Body of pancreas (tissue), 4 donors: ENCODE measurements around the gene CEACAM4. TPM values are rescaled to one million over a fixed set of nuclear protein-coding genes. Genes with fewer than 3 reads are reported as not detected.
"Not testable (repeated sequence)": the region's sequence is repeated elsewhere in the genome, so short reads cannot be mapped to it uniquely, and the experiment has no call there.

Source experiments
- ATAC-seq: fragments of 150-250 bp; one replicate; pipeline ENCODE4 v1.9.1; 2016
- DNase-seq, 4 donors: peaks; one replicate each; pipeline ENCODE4 v3.0.0-alpha.2; 2019
- H3K27ac ChIP-seq, 4 donors: fragments of 200-600 bp; sonication (generic); 1 replicate in 3 of 4; 2 replicates in 1 of 4; pipeline versions ENCODE4 v1.5.1 to v1.6.1; 2016 to 2019; ENCODE audit warnings: mild to moderate bottlenecking in 1 of 4, mixed read lengths in 1 of 4, moderate library complexity in 1 of 4
- H3K27me3 ChIP-seq, 2 donors: fragments of 200-600 bp; sonication (generic); one replicate each; pipeline ENCODE4 v1.6.0; 2016; ENCODE audit warnings: mild to moderate bottlenecking in 1 of 2
- H3K36me3 ChIP-seq, 2 donors: fragments of 200-600 bp; sonication (generic); replicated peaks in 1 of 2; 2 replicates each; pipeline ENCODE4 v1.5.1; 2016; ENCODE audit warnings: low read depth in 2 of 2; ENCODE audit not compliant: insufficient read depth in 1 of 2
- H3K4me1 ChIP-seq: fragments of 200-600 bp; sonication (generic); one replicate; pipeline ENCODE4 v1.6.0; 2016
- H3K4me3 ChIP-seq, 2 donors: fragments of 200-600 bp; sonication (generic); 1 replicate in 1 of 2; 2 replicates in 1 of 2; pipeline ENCODE4 v1.5.1; 2016 to 2019
- H3K9me3 ChIP-seq, 3 donors: fragments of 200-600 bp; sonication (generic); 1 replicate in 2 of 3; 2 replicates in 1 of 3; pipeline ENCODE4 v1.5.1; 2016
- POLR2A ChIP-seq, 3 donors: fragments of 450-650 bp; IDR thresholded peaks; one replicate each; pipeline ENCODE4 v1.6.1; 2016; ENCODE audit warnings: antibody characterized with exemption in 3 of 3, mild to moderate bottlenecking in 2 of 3
- WGBS, 2 donors: methylation state at CpG; one replicate each; pipeline ENCODE4 v1.1.5; 2017; 5-methylcytosine and 5-hydroxymethylcytosine counted together
- intact Hi-C: fragments of 100-400 bp; cut with DNase I; formaldehyde crosslinking; loops from one replicate; pipeline ENCODE4 v1.15.1; 2023
- total RNA-seq, 2 donors: library from RNA; depleted of rRNA; stranded (reverse); fragments of >200 nt; gene quantifications; one replicate each; pipeline ENCODE4 v1.1.0, GENCODE V29; 2016
- TF ChIP-seq, protein P1 (sequence below), 7 experiments: fragments of 450-650 bp in 4 of 7; fragments of 200-600 bp in 3 of 7; sonication (generic) in 3 of 7; IDR thresholded peaks; one replicate each; pipeline ENCODE4 v1.5.1; 2016 to 2019; ENCODE audit warnings: antibody characterized with exemption in 7 of 7

The CEACAM4 gene
- total RNA-seq, 2 donors from 2014 or later = 1.8 TPM; not detected in 1

- intact Hi-C loops = no loop called here
- Histone ChIP-seq H3K27ac (no peak overlapping the region), H3K36me3 (no peaks in the 10 kb centered on the region), H3K4me3 (no peak overlapping the region), H3K9me3 (peaks cover 0 to 5% (median 0%) of the 10 kb centered on the region in 3 donors), H3K4me1 (no peaks in the 10 kb centered on the region), H3K27me3 (no peaks in the 10 kb centered on the region)
- DNase-seq (no peak), ATAC-seq (no peak)
- TF ChIP-seq POLR2A (IDR thresholded peaks at IDR 0.05) = no peak
- TF ChIP-seq, protein P1, sequence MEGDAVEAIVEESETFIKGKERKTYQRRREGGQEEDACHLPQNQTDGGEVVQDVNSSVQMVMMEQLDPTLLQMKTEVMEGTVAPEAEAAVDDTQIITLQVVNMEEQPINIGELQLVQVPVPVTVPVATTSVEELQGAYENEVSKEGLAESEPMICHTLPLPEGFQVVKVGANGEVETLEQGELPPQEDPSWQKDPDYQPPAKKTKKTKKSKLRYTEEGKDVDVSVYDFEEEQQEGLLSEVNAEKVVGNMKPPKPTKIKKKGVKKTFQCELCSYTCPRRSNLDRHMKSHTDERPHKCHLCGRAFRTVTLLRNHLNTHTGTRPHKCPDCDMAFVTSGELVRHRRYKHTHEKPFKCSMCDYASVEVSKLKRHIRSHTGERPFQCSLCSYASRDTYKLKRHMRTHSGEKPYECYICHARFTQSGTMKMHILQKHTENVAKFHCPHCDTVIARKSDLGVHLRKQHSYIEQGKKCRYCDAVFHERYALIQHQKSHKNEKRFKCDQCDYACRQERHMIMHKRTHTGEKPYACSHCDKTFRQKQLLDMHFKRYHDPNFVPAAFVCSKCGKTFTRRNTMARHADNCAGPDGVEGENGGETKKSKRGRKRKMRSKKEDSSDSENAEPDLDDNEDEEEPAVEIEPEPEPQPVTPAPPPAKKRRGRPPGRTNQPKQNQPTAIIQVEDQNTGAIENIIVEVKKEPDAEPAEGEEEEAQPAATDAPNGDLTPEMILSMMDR (IDR thresholded peaks at IDR 0.05) = no peak
- 24 to 46% methylated on average over 6 to 9 of the region's 9 CpGs for whole genome bisulfite sequencing, 2 donors
These were observed 39.6 kb downstream of the CEACAM4 start for GRCh38 chr19:41587101-41587837.

DNA sequence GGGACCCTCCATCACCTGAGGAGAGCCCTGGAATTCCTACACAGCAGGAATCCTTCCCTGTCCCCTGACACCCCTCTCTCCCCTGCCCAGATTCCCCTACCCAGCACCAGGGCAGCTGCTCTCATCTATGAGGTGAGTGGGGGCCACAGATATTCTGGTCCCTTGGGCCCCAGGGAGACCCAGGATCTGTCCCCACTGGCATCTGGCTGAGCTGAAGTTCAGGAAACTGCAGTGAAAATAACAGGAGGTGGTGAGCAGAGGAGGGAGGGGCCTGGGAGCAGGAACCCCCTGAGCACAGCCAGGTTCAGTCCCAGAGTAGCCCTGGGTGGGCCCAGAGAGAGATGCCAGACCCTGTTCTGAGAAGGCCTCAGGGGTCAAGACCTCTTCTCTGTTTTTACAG is 40.8 kb downstream of the CEACAM4 start:
- Histone ChIP-seq H3K4me1 (no peaks in the 10 kb centered on the region), H3K36me3 (no peaks in the 10 kb centered on the region), H3K4me3 (no peak overlapping the region), H3K27me3 (no peaks in the 10 kb centered on the region), H3K9me3 (peaks cover 0 to 9% (median 0%) of the 10 kb centered on the region in 3 donors), H3K27ac (no peak overlapping the region)
- ATAC-seq (no peak), DNase-seq (no peak)
- no peak for TF ChIP-seq POLR2A (IDR thresholded peaks at IDR 0.05)
- TF ChIP-seq, protein P1 (IDR thresholded peaks at IDR 0.05) = no peak
- intact Hi-C loops = no loop called here

GRCh38 chr19:41584931-41585330 is 41.9 kb downstream of the CEACAM4 start:
- 38 to 40% methylated on average over 1 of the region's 1 CpG for WGBS, 2 donors
- ATAC-seq = no peak

GRCh38 chr19:41584260-41584810 is 42.5 kb downstream of the CEACAM4 start:
- no peak for DNase-seq
- Histone ChIP-seq H3K9me3 (peaks cover 0 to 9% (median 0%) of the 10 kb centered on the region in 3 donors), H3K27ac (no peak overlapping the region), H3K4me3 (no peak overlapping the region), H3K27me3 (no peaks in the 10 kb centered on the region), H3K36me3 (no peaks in the 10 kb centered on the region), H3K4me1 (no peaks in the 10 kb centered on the region)
- intact Hi-C loops = no loop called here
- no peak for TF ChIP-seq POLR2A (IDR thresholded peaks at IDR 0.05)
- TF ChIP-seq, protein P1 (IDR thresholded peaks at IDR 0.05) = no peak
- 45 to 47% methylated on average over 5 to 6 of the region's 6 CpGs for WGBS, 2 donors
- no peak for ATAC-seq

More at GRCh38 chr19:41584931-41585330, 41.9 kb downstream of the CEACAM4 start:
- Histone ChIP-seq H3K27ac (no peak overlapping the region), H3K27me3 (no peaks in the 10 kb centered on the region), H3K36me3 (no peaks in the 10 kb centered on the region), H3K4me3 (no peak overlapping the region), H3K9me3 (peaks cover 0 to 9% (median 0%) of the 10 kb centered on the region in 3 donors), H3K4me1 (no peaks in the 10 kb centered on the region)
- DNase-seq = no peak
- TF ChIP-seq POLR2A (IDR thresholded peaks at IDR 0.05) = no peak
- TF ChIP-seq, protein P1 (IDR thresholded peaks at IDR 0.05) = no peak
- intact Hi-C loops = no loop called here

- WGBS, 2 donors = 67 to 100% methylated on average over 1 of the region's 1 CpG
- H3K27me3 ChIP-seq, H3K9me3 ChIP-seq, H3K36me3 ChIP-seq, ATAC-seq, intact Hi-C loops, H3K27ac ChIP-seq, DNase-seq, H3K4me3 ChIP-seq, H3K4me1 ChIP-seq: not testable (repeated sequence)
These were observed 44.2 kb downstream of the CEACAM4 start for GRCh38 chr19:41582577-41583182.

- H3K4me3 ChIP-seq, DNase-seq, intact Hi-C loops, ATAC-seq, H3K9me3 ChIP-seq, H3K4me1 ChIP-seq, H3K27me3 ChIP-seq, H3K27ac ChIP-seq, H3K36me3 ChIP-seq: not testable (repeated sequence)
- 38 to 47% methylated on average over 4 of the region's 4 CpGs for WGBS, 2 donors
These were observed 45.8 kb downstream of the CEACAM4 start for GRCh38 chr19:41581068-41581467.
